ENCODE measurements around the gene TCF7L1. TPM values are rescaled to one million over a fixed set of nuclear protein-coding genes. Genes with fewer than 3 reads are reported as not detected.

The TCF7L1 gene, protein sequence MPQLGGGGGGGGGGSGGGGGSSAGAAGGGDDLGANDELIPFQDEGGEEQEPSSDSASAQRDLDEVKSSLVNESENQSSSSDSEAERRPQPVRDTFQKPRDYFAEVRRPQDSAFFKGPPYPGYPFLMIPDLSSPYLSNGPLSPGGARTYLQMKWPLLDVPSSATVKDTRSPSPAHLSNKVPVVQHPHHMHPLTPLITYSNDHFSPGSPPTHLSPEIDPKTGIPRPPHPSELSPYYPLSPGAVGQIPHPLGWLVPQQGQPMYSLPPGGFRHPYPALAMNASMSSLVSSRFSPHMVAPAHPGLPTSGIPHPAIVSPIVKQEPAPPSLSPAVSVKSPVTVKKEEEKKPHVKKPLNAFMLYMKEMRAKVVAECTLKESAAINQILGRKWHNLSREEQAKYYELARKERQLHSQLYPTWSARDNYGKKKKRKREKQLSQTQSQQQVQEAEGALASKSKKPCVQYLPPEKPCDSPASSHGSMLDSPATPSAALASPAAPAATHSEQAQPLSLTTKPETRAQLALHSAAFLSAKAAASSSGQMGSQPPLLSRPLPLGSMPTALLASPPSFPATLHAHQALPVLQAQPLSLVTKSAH
- total RNA-seq: not detected

DNA sequence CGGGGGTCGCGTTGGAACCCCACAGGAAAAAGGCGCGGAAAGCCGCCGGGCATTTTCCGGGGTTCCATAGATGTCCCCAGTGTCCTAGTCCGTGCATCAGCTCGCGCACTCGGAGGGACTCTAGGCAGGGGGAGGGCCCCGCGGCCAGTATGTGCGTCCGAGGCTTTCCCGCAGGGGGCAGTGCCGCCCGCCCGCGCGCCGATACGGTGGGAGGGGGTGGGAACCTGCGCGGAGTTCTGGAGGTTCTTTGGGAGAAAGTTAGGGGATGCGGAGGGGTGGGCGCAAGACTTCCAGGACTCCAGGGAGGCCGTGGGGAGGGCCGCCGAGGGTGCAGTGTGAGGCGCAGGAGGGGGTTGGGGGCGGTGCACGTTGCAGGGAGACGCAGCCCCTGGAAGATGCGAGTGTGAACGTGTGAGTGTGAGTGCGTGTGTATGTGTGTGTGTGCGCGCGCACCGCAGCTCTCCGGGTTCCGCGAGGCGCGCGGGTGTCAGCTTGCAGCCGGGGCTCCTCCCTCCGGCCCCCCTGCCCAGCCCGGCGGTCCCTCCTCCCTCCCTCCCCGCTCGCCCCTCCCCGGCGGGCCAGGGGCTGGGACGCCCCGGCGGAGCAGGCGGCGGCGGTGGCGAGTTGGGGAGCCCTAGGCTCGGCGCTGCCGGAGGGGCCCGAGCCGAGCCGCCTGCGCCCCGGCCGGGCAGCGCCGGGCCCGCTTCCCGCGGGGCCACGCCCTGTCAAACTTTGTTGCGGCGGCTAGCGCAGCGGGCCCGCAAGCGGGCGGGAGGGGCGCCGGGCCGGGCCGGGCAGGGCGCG lies at the start of gene TCF7L1:
Gene TCF7L1 (plus strand): TSS at position 559 of the 804 bp plus-strand sequence. CDS start 293 bp downstream, outside the sequence.
- ATAC-seq (ENCODE audit: low read depth) (peak; percentile 74), DNase-seq (peak; percentile 62)
- no peak within 1 kb of the TSS for H3K27ac Mint-ChIP-seq
- peak within 1 kb of the TSS; percentile 78 for H3K4me3 Mint-ChIP-seq
- H3K4me1 Mint-ChIP-seq: peaks cover 7% of the 10 kb centered on the region
- H3K27me3 Mint-ChIP-seq: peaks cover 67% of the 10 kb centered on the region
- no peaks in the 10 kb centered on the region for H3K36me3 Mint-ChIP-seq
- POLR2A ChIA-PET: no interaction called here
- H3K9me3 Mint-ChIP-seq: no peaks in the 10 kb centered on the region

DNA sequence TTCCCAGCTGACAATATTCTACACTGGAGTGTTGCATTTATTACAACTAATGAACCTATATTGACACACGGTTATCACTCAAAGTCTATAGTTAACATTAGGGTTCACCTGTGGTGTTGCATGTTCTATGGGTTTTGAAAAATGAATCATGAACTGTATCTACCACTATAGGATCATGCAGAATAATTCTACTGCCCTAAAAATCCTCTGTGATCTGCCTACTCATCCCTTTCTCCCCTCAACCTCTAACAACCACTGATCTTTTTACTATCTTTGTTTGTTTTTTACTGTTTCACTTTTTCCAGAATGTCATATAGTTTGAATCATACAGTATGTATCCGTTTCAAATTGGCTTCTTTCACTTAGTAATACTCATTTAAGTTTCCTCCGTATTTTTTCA lies 47.6 kb upstream of the TCF7L1 start:
- H3K36me3 Mint-ChIP-seq: no peaks in the 10 kb centered on the region
- H3K4me3 Mint-ChIP-seq: no peak overlapping the region
- no peaks in the 10 kb centered on the region for H3K4me1 Mint-ChIP-seq
- DNase-seq (no peak), ATAC-seq (ENCODE audit: low read depth) (no peak)
- no peak overlapping the region for H3K27ac Mint-ChIP-seq
- POLR2A ChIA-PET: no interaction called here
- H3K27me3 Mint-ChIP-seq: peaks cover 15% of the 10 kb centered on the region
- peaks cover 5% of the 10 kb centered on the region for H3K9me3 Mint-ChIP-seq

DNA sequence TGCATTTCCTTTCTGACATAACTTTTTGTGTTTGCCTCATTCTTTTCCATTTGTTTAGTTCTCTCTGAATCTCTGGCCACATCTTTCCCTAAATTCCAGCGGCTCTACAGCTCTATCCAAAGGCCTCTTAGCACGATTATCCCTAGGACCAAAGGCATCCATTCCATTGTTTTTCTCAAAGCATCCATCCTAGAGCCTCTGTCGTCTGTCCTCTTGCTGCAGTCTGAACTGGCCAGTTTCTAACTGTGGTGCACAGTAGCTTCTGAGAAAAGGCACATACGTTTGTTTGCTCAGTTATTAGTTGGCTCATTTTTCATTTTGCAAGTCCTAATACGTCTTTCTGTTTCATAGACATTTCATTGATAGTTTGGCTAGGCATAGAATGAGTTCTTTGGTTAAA lies 45.7 kb upstream of the TCF7L1 start:
- H3K4me1 Mint-ChIP-seq: no peaks in the 10 kb centered on the region
- peaks cover 15% of the 10 kb centered on the region for H3K27me3 Mint-ChIP-seq
- peaks cover 4% of the 10 kb centered on the region for H3K9me3 Mint-ChIP-seq
- H3K36me3 Mint-ChIP-seq: no peaks in the 10 kb centered on the region
- POLR2A ChIA-PET: no interaction called here
- DNase-seq (no peak), ATAC-seq (ENCODE audit: low read depth) (no peak)
- no peak overlapping the region for H3K27ac Mint-ChIP-seq
- H3K4me3 Mint-ChIP-seq: no peak overlapping the region

DNA sequence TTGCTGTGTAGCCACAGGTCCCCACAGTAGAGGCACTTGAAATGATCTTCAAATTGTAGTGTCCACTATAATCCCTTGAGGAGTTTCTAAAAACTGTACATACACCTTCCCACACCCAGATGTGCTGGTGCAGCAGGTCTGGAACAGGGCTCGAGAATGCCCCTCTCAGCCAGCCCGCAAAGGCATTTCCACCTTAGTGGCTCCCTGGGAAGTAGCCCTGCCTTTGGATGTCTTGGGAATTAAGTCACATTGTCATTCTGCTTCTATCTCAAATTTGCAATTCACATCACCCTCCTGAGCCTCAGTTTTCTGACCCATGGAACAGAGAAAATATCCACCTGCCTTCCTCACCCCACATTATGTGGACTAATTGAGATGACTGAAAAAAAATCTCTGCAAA lies 44.3 kb upstream of the TCF7L1 start:
- no peak overlapping the region for H3K27ac Mint-ChIP-seq
- no peaks in the 10 kb centered on the region for H3K4me1 Mint-ChIP-seq
- H3K9me3 Mint-ChIP-seq: no peaks in the 10 kb centered on the region
- no peak overlapping the region for H3K4me3 Mint-ChIP-seq
- DNase-seq (no peak), ATAC-seq (ENCODE audit: low read depth) (no peak)
- H3K27me3 Mint-ChIP-seq: peaks cover 10% of the 10 kb centered on the region
- H3K36me3 Mint-ChIP-seq: no peaks in the 10 kb centered on the region
- POLR2A ChIA-PET: no interaction called here

DNA sequence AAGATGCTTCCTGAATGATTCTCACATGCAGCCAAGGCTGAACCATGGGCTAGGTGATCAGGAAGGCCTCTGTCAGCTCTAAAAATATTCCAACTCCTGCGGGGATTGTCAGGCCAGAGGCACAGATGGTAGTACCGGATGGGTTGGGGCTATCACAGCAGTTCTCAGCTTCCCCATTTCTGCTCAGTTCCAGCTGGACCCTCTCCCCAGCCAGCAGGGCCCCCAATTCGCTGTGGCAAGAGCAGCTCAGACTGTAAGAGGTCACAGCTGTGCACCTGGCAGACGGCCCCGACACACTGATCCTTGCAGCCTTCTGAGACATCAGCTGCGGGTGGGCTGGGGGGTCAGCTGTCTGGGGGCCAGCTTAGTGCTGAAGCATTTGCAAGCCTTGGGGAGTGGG lies 43.6 kb upstream of the TCF7L1 start:
- no peak overlapping the region for H3K27ac Mint-ChIP-seq

DNA sequence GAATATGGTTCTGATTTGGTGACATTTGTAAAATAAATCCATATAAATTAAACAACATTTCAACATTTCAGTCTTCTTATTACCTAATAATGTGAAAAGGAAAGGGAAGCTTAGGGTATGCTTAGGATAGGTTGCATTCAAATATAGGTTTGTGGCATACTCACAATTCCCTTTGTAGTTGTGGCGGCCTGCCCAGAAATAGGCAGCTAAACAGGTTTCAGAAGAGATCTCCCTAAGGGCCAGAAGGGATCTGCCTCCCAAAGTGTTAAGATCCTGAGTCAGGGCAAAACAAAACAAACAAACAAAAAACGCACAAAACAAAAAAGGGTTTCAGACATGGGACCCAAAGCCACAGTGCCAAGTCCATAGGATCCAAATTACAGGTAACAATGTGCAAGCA lies 41.4 kb upstream of the TCF7L1 start:
- no peaks in the 10 kb centered on the region for H3K36me3 Mint-ChIP-seq
- no peak overlapping the region for H3K4me3 Mint-ChIP-seq
- DNase-seq (no peak), ATAC-seq (ENCODE audit: low read depth) (no peak)
- H3K27me3 Mint-ChIP-seq: peaks cover 18% of the 10 kb centered on the region
- POLR2A ChIA-PET: no interaction called here
- no peaks in the 10 kb centered on the region for H3K4me1 Mint-ChIP-seq
- no peaks in the 10 kb centered on the region for H3K9me3 Mint-ChIP-seq
- H3K27ac Mint-ChIP-seq: no peak overlapping the region

More for the DNA sequence above, 43.6 kb upstream of the TCF7L1 start:
- POLR2A ChIA-PET: no interaction called here
- DNase-seq: no peak
- Mint-ChIP-seq H3K4me3 (no peak overlapping the region), H3K27me3 (peaks cover 10% of the 10 kb centered on the region), H3K9me3 (no peaks in the 10 kb centered on the region), H3K36me3 (no peaks in the 10 kb centered on the region), H3K4me1 (no peaks in the 10 kb centered on the region)
- ATAC-seq (ENCODE audit: low read depth): no peak

DNA sequence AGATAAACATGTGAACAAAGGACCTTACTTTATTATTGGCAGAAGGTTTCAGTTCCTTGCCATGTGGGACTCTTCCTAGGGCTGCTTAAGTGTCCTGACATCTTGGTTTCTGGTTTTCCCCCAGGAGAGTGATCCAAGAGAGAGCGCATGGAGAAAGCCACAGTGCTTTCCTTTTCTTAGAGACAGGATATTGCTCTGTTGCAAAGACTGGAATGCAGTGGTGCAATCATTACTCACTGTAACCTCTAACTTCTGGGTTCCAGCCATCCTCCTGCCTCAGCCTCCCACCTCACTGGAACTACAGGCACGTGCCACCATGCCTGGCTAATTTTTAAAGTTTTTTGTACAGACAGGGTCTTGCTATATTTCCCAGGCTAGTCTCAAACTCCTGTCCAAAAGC lies 38.1 kb upstream of the TCF7L1 start:
- Mint-ChIP-seq H3K27ac (no peak overlapping the region), H3K27me3 (peaks cover 32% of the 10 kb centered on the region), H3K4me3 (no peak overlapping the region), H3K36me3 (no peaks in the 10 kb centered on the region), H3K4me1 (no peaks in the 10 kb centered on the region), H3K9me3 (no peaks in the 10 kb centered on the region)
- ATAC-seq (ENCODE audit: low read depth): no peak
- DNase-seq: no peak
- POLR2A ChIA-PET: no interaction called here

DNA sequence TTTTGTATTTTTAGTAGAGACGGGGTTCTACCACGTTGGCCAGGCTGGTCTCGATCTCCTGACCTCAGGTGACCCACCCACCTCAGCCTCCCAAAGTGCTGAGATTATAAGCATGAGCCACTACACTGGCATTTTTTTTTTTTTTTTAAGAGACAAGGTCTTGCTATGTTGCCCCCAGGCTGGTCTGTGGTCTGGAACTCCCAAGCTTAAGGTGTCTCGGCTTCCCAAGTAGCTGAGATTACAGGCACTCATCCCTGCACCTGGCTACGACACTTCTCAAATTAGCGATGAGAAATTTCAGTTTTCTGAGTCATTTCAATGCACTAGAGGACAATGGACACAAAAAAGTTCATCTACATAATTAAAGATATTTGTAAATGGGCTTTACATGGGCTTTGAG lies 36.6 kb upstream of the TCF7L1 start:
- Mint-ChIP-seq H3K4me1 (no peaks in the 10 kb centered on the region), H3K27ac (no peak overlapping the region), H3K36me3 (no peaks in the 10 kb centered on the region), H3K27me3 (peaks cover 32% of the 10 kb centered on the region), H3K4me3 (no peak overlapping the region), H3K9me3 (no peaks in the 10 kb centered on the region)
- DNase-seq: no peak
- no peak for ATAC-seq (ENCODE audit: low read depth)
- POLR2A ChIA-PET: no interaction called here

DNA sequence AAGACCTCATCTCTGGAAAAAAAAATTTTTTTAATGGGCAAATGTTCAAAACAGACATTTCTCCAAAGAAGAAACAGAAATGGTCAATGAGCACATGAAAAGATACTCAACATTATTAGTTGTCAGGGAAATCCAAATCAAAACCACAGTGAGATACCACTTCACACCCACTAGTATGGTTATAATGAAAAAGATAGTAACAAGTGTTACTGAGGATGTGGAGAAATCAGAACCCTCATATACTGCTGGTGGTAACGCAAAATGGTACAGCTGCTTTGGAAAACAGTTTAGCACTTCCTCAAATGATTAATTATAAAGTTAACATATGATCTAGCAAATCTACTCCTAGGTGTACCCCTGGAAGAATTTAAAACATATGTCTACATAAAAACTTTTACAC lies 29.0 kb upstream of the TCF7L1 start:
- H3K36me3 Mint-ChIP-seq: no peaks in the 10 kb centered on the region
- H3K4me3 Mint-ChIP-seq: no peak overlapping the region
- POLR2A ChIA-PET: no interaction called here
- no peak overlapping the region for H3K27ac Mint-ChIP-seq
- DNase-seq: no peak
- H3K4me1 Mint-ChIP-seq: no peaks in the 10 kb centered on the region
- peaks cover 17% of the 10 kb centered on the region for H3K27me3 Mint-ChIP-seq
- no peak for ATAC-seq (ENCODE audit: low read depth)
- no peaks in the 10 kb centered on the region for H3K9me3 Mint-ChIP-seq

DNA sequence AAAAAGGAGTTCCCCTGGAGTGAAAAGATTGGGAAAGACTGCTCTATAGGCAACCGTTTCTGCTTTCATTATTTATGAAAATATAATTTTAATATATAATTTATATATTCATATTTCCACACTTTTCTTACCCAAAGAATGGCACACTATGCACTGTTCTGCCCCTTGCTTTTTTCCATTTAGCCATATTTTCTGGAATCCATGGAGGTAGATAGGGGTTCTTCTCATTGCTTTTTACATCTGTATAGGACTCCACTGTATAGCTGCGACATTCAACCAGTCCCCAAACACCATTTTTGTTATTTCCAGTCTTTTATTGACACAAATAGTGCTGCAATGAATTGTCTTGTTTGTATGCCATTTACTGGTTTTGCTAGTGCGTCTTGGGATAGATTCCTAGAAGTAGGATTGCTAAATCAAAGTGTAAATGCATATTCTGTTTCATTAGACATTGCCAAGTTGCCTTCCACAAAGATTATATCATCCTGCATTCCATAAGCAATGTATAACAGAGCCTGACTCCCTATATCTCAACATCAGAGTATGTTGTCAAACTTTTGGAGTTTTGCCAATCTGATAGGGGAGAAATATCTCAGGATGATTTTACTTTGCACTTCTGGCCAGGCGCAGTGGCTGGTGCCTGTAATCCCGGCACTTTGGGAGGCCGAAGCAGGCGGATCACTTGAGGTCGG lies 26.6 kb upstream of the TCF7L1 start:
- Mint-ChIP-seq H3K4me1 (no peaks in the 10 kb centered on the region), H3K27ac (no peak overlapping the region), H3K27me3 (peaks cover 14% of the 10 kb centered on the region), H3K4me3 (no peak overlapping the region), H3K9me3 (peaks cover 2% of the 10 kb centered on the region), H3K36me3 (no peaks in the 10 kb centered on the region)
- POLR2A ChIA-PET: no interaction called here
- ATAC-seq (ENCODE audit: low read depth) (no peak), DNase-seq (no peak)

DNA sequence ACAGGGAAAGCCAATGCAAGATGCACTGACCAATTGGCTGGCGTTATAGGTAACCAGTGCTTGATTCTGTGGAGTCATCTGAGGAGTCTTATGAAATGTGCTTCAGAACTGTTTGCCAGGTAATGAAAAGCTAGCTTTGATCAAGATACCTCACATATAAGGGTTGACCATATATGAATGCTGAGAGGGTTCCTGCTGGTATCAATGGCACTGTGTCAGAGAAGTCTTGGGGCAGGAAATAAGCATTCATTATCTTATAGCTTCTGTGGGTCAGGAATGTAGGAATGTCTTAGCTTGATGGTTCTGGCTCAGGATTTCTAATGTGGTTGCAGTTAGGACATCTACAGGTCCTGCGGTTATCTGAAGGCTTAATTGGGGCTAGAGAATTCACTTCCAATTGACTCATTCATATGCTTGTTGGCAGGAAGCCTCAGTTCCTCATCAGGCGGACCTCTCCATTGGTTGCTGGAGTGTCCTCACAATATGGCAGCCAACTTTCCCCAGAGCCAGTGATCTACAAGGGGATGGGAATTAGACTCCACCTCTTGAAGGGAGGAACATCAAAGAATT lies 22.1 kb upstream of the TCF7L1 start:
- H3K4me3 Mint-ChIP-seq: no peak overlapping the region
- DNase-seq: no peak
- no peaks in the 10 kb centered on the region for H3K36me3 Mint-ChIP-seq
- ATAC-seq (ENCODE audit: low read depth): no peak
- no peak overlapping the region for H3K27ac Mint-ChIP-seq
- POLR2A ChIA-PET: no interaction called here
- peaks cover 18% of the 10 kb centered on the region for H3K27me3 Mint-ChIP-seq
- peaks cover 4% of the 10 kb centered on the region for H3K9me3 Mint-ChIP-seq
- H3K4me1 Mint-ChIP-seq: no peaks in the 10 kb centered on the region

DNA sequence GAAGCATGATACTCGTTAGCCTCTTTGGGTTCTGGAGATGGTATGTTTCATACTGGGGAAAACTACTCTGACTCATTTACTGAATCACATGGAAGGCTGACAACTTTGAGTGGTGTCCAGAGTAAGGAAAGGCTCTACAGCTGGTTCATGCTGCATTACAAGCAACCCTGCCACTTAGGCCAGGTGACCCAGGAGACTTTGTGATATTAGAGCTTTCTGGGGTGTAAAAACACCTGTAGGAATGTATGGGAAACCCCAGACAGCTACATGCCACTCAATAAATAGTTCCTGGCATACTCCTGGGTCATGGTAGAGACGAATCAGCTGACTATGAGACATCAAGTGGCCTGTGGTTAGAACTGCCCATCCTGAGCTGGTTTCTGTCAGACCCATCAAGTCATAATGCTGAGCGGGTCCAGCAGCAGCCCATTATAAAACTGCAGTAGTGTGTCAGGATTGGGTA lies 21.3 kb upstream of the TCF7L1 start:
- DNase-seq (no peak), ATAC-seq (ENCODE audit: low read depth) (no peak)
- Mint-ChIP-seq H3K36me3 (no peaks in the 10 kb centered on the region), H3K9me3 (peaks cover 4% of the 10 kb centered on the region), H3K27me3 (peaks cover 16% of the 10 kb centered on the region), H3K27ac (no peak overlapping the region), H3K4me3 (no peak overlapping the region), H3K4me1 (no peaks in the 10 kb centered on the region)
- POLR2A ChIA-PET: no interaction called here
